A549 (cell line): ENCODE results near the gene RHOJ. TPM values are rescaled to one million over a fixed set of nuclear protein-coding genes. Genes with fewer than 3 reads are reported as not detected.

Experiments used
- ATAC-seq, 2 experiments: fragments of 200-7000 bp in 1 of 2; fragments of >200 bp in 1 of 2; cut with Nextera tagmentation in 1 of 2; cut with Tn5 transposase in 1 of 2; 3 replicates each; pipeline versions ENCODE4 v1.8.0 to v1.9.1; 2018 to 2020; ENCODE audit warnings: mild to moderate bottlenecking in 1 of 2, moderate library complexity in 1 of 2
- CTCF ChIA-PET: fragments of 300-600 bp; sonication (Branson Sonifier 250); formaldehyde crosslinking; extraction: SDS; loops from one replicate; lab custom pipeline; 2021; ENCODE audit warnings: antibody characterized with exemption, inconsistent platforms; lab: Yijun Ruan, JAX
- POLR2A ChIA-PET: fragments of 350-600 bp; formaldehyde crosslinking; extraction: SDS; loops from one replicate; lab custom pipeline; 2021; ENCODE audit warnings: antibody characterized with exemption, inconsistent platforms; lab: Yijun Ruan, JAX
- DNase-seq, 2 experiments: peaks; one replicate each; pipeline versions ENCODE4 v3.0.0 to v3.0.0-alpha.2; 2011 to 2016; ENCODE audit warnings: low read depth in 1 of 2, low spot score in 1 of 2
- FAIRE-seq: peaks from 2 replicates; lab custom pipeline; 2011; peaks lifted over from hg19 to GRCh38; lab: Jason Lieb, UNC
- H3K27ac ChIP-seq, 2 experiments: fragments of >200 bp; sonication (Bioruptor Twin); formaldehyde crosslinking; 3 replicates each; pipeline ENCODE4 v1.5.1; 2016 to 2017
- H3K4me1 ChIP-seq: fragments of >200 bp; sonication (Bioruptor Twin); formaldehyde crosslinking; 3 replicates; pipeline ENCODE4 v1.6.1; 2016
- H3K4me2 ChIP-seq: fragments of >200 bp; sonication (Bioruptor Twin); formaldehyde crosslinking; 3 replicates; pipeline ENCODE4 v1.6.1; 2016
- H3K4me3 ChIP-seq: fragments of >200 bp; sonication (Bioruptor Twin); formaldehyde crosslinking; 3 replicates; pipeline ENCODE4 v1.5.1; 2016
- H3K9me3 ChIP-seq: fragments of >200 bp; sonication (Bioruptor Twin); formaldehyde crosslinking; 3 replicates; pipeline ENCODE4 v1.6.1; 2016
- BHLHE40 ChIP-seq: IDR thresholded peaks from 2 replicates; pipeline ENCODE4 v1.6.1; 2012; ENCODE audit warnings: low read depth, low read length, inconsistent platforms
- CBX2 ChIP-seq: fragments of 200-600 bp; sonication (generic); IDR thresholded peaks from 2 replicates; pipeline ENCODE4 v1.6.1; 2016; ENCODE audit warnings: low read depth, mild to moderate bottlenecking, borderline replicate concordance
- CBX8 ChIP-seq: fragments of 200-600 bp; sonication (generic); IDR thresholded peaks from 2 replicates; pipeline ENCODE4 v1.6.1; 2016
- CEBPB ChIP-seq, 2 experiments: fragments of >200 bp in 1 of 2; sonication (Bioruptor Twin) in 1 of 2; formaldehyde crosslinking in 1 of 2; IDR thresholded peaks; 2 replicates each; pipeline ENCODE4 v1.6.1; 2012 to 2016
- CHD2 ChIP-seq: fragments of 150-350 bp; IDR thresholded peaks from 2 replicates; pipeline ENCODE4 v1.6.1; 2014; ENCODE audit warnings: low read length; ENCODE audit not compliant: partially characterized antibody
- FOSB ChIP-seq: fragments of 250-450 bp; sonication (Bioruptor Pico); IDR thresholded peaks from 2 replicates; pipeline ENCODE4 v1.5.0; 2020; ENCODE audit warnings: mild to moderate bottlenecking, moderate library complexity
- FOSL2 ChIP-seq, 2 experiments: fragments of 450-650 bp in 1 of 2; fragments of >200 bp in 1 of 2; sonication (Bioruptor Twin) in 1 of 2; formaldehyde crosslinking; IDR thresholded peaks; 2 replicates each; pipeline versions ENCODE4 v1.5.0 to v1.6.1; 2016 to 2020; ENCODE audit warnings: mild to moderate bottlenecking in 1 of 2, moderate library complexity in 1 of 2
- HOXB13 ChIP-seq: fragments of 250-450 bp; sonication (Bioruptor Pico); IDR thresholded peaks from 2 replicates; pipeline ENCODE4 v1.5.0; 2020; ENCODE audit warnings: low read depth, mild to moderate bottlenecking, moderate library complexity
- JUNB ChIP-seq: fragments of >200 bp; sonication (Bioruptor Twin); formaldehyde crosslinking; IDR thresholded peaks from 2 replicates; pipeline ENCODE4 v1.6.1; 2016
- KDM5A ChIP-seq: fragments of 200-600 bp; sonication (generic); IDR thresholded peaks from 2 replicates; pipeline ENCODE4 v1.6.1; 2016; ENCODE audit warnings: antibody characterized with exemption, mild to moderate bottlenecking
- MAZ ChIP-seq: fragments of 150-350 bp; IDR thresholded peaks from 2 replicates; pipeline ENCODE4 v1.6.1; 2014; ENCODE audit warnings: antibody characterized with exemption, low read depth, low read length, borderline replicate concordance
- MYC ChIP-seq: IDR thresholded peaks from 2 replicates; pipeline ENCODE4 v1.6.1; 2012; ENCODE audit warnings: mild to moderate bottlenecking, inconsistent platforms, low read length, improper control_type of control experiment, borderline replicate concordance
- NR3C1 ChIP-seq: fragments of >200 bp; sonication (Bioruptor Twin); formaldehyde crosslinking; IDR thresholded peaks from 3 replicates; pipeline ENCODE4 v1.6.1; 2017
- POLR2A ChIP-seq: IDR thresholded peaks from 2 replicates; pipeline ENCODE4 v1.6.1; 2012; ENCODE audit warnings: mild to moderate bottlenecking, low read length
- POLR2AphosphoS2 ChIP-seq: conservative IDR thresholded peaks from 2 replicates; pipeline ENCODE4 v1.6.1; 2012; ENCODE audit warnings: low read length, improper control_type of control experiment, inconsistent platforms
- RFX5 ChIP-seq: fragments of 450-650 bp; IDR thresholded peaks from 2 replicates; pipeline ENCODE4 v1.7.1; 2014; ENCODE audit warnings: antibody characterized with exemption, mild to moderate bottlenecking, moderate library complexity
- TP53 ChIP-seq: fragments of 250-450 bp; sonication (Bioruptor Pico); IDR thresholded peaks from 2 replicates; pipeline ENCODE4 v1.5.0; 2021; ENCODE audit warnings: mild to moderate bottlenecking, moderate library complexity
- ZFP36 ChIP-seq: fragments of 450-650 bp; IDR thresholded peaks from 2 replicates; pipeline ENCODE4 v1.6.1; 2014; ENCODE audit warnings: borderline replicate concordance; ENCODE audit not compliant: partially characterized antibody
- ZNF302 ChIP-seq: fragments of 250-450 bp; sonication (Bioruptor Pico); IDR thresholded peaks from 2 replicates; pipeline ENCODE4 v1.9.0; 2021; ENCODE audit warnings: inconsistent platforms, mild to moderate bottlenecking, moderate library complexity
- ZSCAN20 ChIP-seq: fragments of 250-450 bp; sonication (Bioruptor Pico); IDR thresholded peaks from 2 replicates; pipeline ENCODE4 v1.8.0; 2022; ENCODE audit warnings: mild to moderate bottlenecking, moderate library complexity
- WGBS: methylation state at CpG from one replicate; pipeline ENCODE4 v1.1.6; 2017; ENCODE audit errors: missing lambda C conversion rate; 5-methylcytosine and 5-hydroxymethylcytosine counted together
- polyA plus RNA-seq, 4 experiments: library from polyadenylated mRNA; depleted of rRNA in 3 of 4; stranded (reverse); fragments of >200 nt; fragmentation: RNase III in 1 of 4; extraction: RNeasy Plus Mini Kit Qiagen cat#74134 plus additional on column Dnase treatment in 1 of 4; gene quantifications; 2 replicates in 3 of 4; 3 replicates in 1 of 4; pipeline ENCODE4 v1.2.3, GENCODE V29; 2011 to 2017
- TF ChIP-seq, protein P1 (sequence below): fragments of 250-450 bp; sonication (Bioruptor Pico); IDR thresholded peaks from 2 replicates; pipeline ENCODE4 v1.5.0; 2021; ENCODE audit warnings: mild to moderate bottlenecking, moderate library complexity, borderline replicate concordance
- TF ChIP-seq, protein P2 (sequence below): fragments of 450-650 bp; IDR thresholded peaks from 2 replicates; pipeline ENCODE4 v1.6.1; 2014; ENCODE audit warnings: antibody characterized with exemption

RHOJ gene
- polyA plus RNA-seq, 2 of the 4 experiments (the other 2 are of a cell fraction): not detected

GRCh38 chr14:63290741-63291430 lies 86.6 kb downstream of the RHOJ start:
- POLR2A ChIA-PET: no interaction called here
- CTCF ChIA-PET: no interaction called here
- TF ChIP-seq TP53 (CRISPR knock-in tag): no peak
- no peak for TF ChIP-seq CEBPB (IDR thresholded peaks at IDR 0.05)
- Histone ChIP-seq H3K4me1 (no peaks in the 10 kb centered on the region), H3K27ac (no peak overlapping the region), H3K4me3 (no peak overlapping the region), H3K4me2 (no peak overlapping the region), H3K9me3 (no peaks in the 10 kb centered on the region; the same call in 2 of the 3 replicates)
- no peak for DNase-seq
- FAIRE-seq: no peak
- ATAC-seq: no peak
- WGBS: 40% methylated on average over 12 of the region's 12 CpGs

GRCh38 chr14:63292805-63293204 lies 88.6 kb downstream of the RHOJ start:
- H3K4me3 ChIP-seq: no peak overlapping the region
- WGBS: 49% methylated on average over 2 of the region's 2 CpGs
- no peak for TF ChIP-seq ZNF302 (CRISPR knock-in tag)
- no peak for TF ChIP-seq ZSCAN20 (CRISPR knock-in tag)
- TF ChIP-seq, protein P1, sequence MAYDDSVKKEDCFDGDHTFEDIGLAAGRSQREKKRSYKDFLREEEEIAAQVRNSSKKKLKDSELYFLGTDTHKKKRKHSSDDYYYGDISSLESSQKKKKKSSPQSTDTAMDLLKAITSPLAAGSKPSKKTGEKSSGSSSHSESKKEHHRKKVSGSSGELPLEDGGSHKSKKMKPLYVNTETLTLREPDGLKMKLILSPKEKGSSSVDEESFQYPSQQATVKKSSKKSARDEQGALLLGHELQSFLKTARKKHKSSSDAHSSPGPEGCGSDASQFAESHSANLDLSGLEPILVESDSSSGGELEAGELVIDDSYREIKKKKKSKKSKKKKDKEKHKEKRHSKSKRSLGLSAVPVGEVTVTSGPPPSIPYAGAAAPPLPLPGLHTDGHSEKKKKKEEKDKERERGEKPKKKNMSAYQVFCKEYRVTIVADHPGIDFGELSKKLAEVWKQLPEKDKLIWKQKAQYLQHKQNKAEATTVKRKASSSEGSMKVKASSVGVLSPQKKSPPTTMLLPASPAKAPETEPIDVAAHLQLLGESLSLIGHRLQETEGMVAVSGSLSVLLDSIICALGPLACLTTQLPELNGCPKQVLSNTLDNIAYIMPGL: no peak
- no peak for TF ChIP-seq RFX5
- no peak for TF ChIP-seq CBX2
- TF ChIP-seq, protein P2, sequence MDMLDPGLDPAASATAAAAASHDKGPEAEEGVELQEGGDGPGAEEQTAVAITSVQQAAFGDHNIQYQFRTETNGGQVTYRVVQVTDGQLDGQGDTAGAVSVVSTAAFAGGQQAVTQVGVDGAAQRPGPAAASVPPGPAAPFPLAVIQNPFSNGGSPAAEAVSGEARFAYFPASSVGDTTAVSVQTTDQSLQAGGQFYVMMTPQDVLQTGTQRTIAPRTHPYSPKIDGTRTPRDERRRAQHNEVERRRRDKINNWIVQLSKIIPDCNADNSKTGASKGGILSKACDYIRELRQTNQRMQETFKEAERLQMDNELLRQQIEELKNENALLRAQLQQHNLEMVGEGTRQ: no peak
- TF ChIP-seq HOXB13: no peak
- no peak for TF ChIP-seq POLR2AphosphoS2
- no peak for TF ChIP-seq MAZ
- no peak for TF ChIP-seq CEBPB (IDR thresholded peaks at IDR 0.05)
- no peak for TF ChIP-seq NR3C1
- no peak for TF ChIP-seq CBX8
- TF ChIP-seq FOSL2 (IDR thresholded peaks at IDR 0.05): no peak
- TF ChIP-seq FOSL2 (CRISPR knock-in tag; IDR thresholded peaks at IDR 0.05): no peak
- no peak for TF ChIP-seq FOSB (CRISPR knock-in tag)
- no peak for TF ChIP-seq POLR2A
- no peak for TF ChIP-seq BHLHE40
- no peak for TF ChIP-seq CHD2
- no peak for TF ChIP-seq KDM5A
- TF ChIP-seq MYC: no peak
- no peak for TF ChIP-seq ZFP36
- ATAC-seq (no peak), FAIRE-seq (no peak), DNase-seq (no peak)
- ChIA-PET POLR2A (no interaction called here), CTCF (interaction anchor here (1.4 to 1.6 kb wide), 2 partner anchors 16 to 1113 kb away, joined by 4 read pairs; no protein-coding TSS in a partner anchor)
- no peaks in the 10 kb centered on the region for H3K4me1 ChIP-seq
- H3K27ac ChIP-seq: no peak overlapping the region
- no peaks in the 10 kb centered on the region; the same call in 2 of the 3 replicates for H3K9me3 ChIP-seq
- H3K4me2 ChIP-seq: no peak overlapping the region

DNA sequence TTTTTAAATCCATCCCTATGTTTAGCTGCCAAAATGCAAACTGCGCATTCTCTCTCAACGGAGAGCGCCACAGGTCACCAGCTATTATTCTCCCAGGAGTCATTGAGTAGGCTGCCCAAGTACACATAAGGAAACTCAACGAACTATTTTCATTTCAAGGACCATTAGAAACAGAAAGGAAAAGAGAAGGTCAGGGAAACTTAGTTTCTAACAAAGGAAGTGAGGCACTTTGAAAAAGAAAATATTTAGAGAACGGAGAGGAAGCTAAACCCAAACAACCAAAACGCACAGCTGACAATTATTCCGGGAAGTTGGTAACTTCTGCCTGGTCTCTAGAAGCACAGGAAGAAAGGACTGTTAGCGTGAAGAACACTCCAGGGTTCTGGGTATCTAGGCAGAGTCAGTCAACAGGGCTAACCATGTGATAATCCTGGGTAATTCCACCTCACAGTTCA lies 91.0 kb downstream of the RHOJ start:
- H3K4me3 ChIP-seq: no peak overlapping the region
- H3K27ac ChIP-seq: no peak overlapping the region
- no peak overlapping the region for H3K4me2 ChIP-seq
- ATAC-seq (no peak), DNase-seq (no peak), FAIRE-seq (no peak)
- H3K4me1 ChIP-seq: no peaks in the 10 kb centered on the region
- POLR2A ChIA-PET: no interaction called here
- WGBS: 66% methylated on average over 8 of the region's 8 CpGs
- no peak for TF ChIP-seq CBX2
- TF ChIP-seq FOSB (CRISPR knock-in tag): no peak
- TF ChIP-seq JUNB: no peak
- TF ChIP-seq TP53 (CRISPR knock-in tag): no peak
- TF ChIP-seq FOSL2 (IDR thresholded peaks at IDR 0.05): no peak
- no peak for TF ChIP-seq FOSL2 (CRISPR knock-in tag; IDR thresholded peaks at IDR 0.05)
- CTCF ChIA-PET: interaction anchor here (0.8 to 1.0 kb wide), 2 partner anchors 11 to 18 kb away, joined by 3 read pairs; no protein-coding TSS in a partner anchor
- H3K9me3 ChIP-seq: no peaks in the 10 kb centered on the region; the same call in 2 of the 3 replicates
